Measurements from ENCODE around the gene LEPR.

LEPR gene

GRCh38 chr1:65398083-65398482, 22.4 kb upstream of the LEPR start:
- Histone ChIP-seq H3K9ac (ENCODE audit: insufficient read length, low read depth) (no peak overlapping the region), H3K4me1 (ENCODE audit: insufficient read depth, insufficient read length) (no peaks in the 10 kb centered on the region), H3K9me3 (ENCODE audit: insufficient read depth, low read length) (no peaks in the 10 kb centered on the region; the same call in 1 of the 2 replicates), H3K4me3 (ENCODE audit: insufficient read length, low read depth) (no peak overlapping the region), H3K36me3 (ENCODE audit: insufficient read depth, insufficient read length, low read length) (peaks cover 10% of the 10 kb centered on the region), H3K27me3 (ENCODE audit: insufficient read depth, insufficient read length) (no peaks in the 10 kb centered on the region)
- DNase-seq (ENCODE audit: low read depth, low spot score), result no peak
- TF ChIP-seq ZNF274 (IDR thresholded peaks at IDR 0.05; ENCODE audit: low read depth, low read length) (no peak), YY1 (IDR thresholded peaks at IDR 0.05; ENCODE audit: insufficient read depth, insufficient read length) (no peak), SUZ12 (IDR thresholded peaks at IDR 0.05; ENCODE audit: extremely low read depth, insufficient read depth, insufficient read length) (no peak)

GRCh38 chr1:65399003-65399402, 21.5 kb upstream of the LEPR start:
- H3K9ac ChIP-seq (ENCODE audit: insufficient read length, low read depth), result no peak overlapping the region
- no peaks in the 10 kb centered on the region for H3K27me3 ChIP-seq (ENCODE audit: insufficient read depth, insufficient read length)
- DNase-seq (ENCODE audit: low read depth, low spot score), result no peak
- TF ChIP-seq SUZ12 (IDR thresholded peaks at IDR 0.05; ENCODE audit: extremely low read depth, insufficient read depth, insufficient read length) (no peak), ZNF274 (IDR thresholded peaks at IDR 0.05; ENCODE audit: low read depth, low read length) (no peak), YY1 (IDR thresholded peaks at IDR 0.05; ENCODE audit: insufficient read depth, insufficient read length) (no peak)
- no peaks in the 10 kb centered on the region for H3K4me1 ChIP-seq (ENCODE audit: insufficient read depth, insufficient read length)
- no peaks in the 10 kb centered on the region; the same call in 1 of the 2 replicates for H3K9me3 ChIP-seq (ENCODE audit: insufficient read depth, low read length)
- peaks cover 10% of the 10 kb centered on the region for H3K36me3 ChIP-seq (ENCODE audit: insufficient read depth, insufficient read length, low read length)
- H3K4me3 ChIP-seq (ENCODE audit: insufficient read length, low read depth), result no peak overlapping the region

- Histone ChIP-seq H3K27me3 (ENCODE audit: insufficient read depth, insufficient read length) (no peaks in the 10 kb centered on the region), H3K4me1 (ENCODE audit: insufficient read depth, insufficient read length) (no peaks in the 10 kb centered on the region), H3K4me3 (ENCODE audit: insufficient read length, low read depth) (no peak overlapping the region), H3K36me3 (ENCODE audit: insufficient read depth, insufficient read length, low read length) (peaks cover 9% of the 10 kb centered on the region), H3K9me3 (ENCODE audit: insufficient read depth, low read length) (no peaks in the 10 kb centered on the region; the same call in 1 of the 2 replicates), H3K9ac (ENCODE audit: insufficient read length, low read depth) (no peak overlapping the region)
- DNase-seq (ENCODE audit: low read depth, low spot score), result no peak
- TF ChIP-seq SUZ12 (IDR thresholded peaks at IDR 0.05; ENCODE audit: extremely low read depth, insufficient read depth, insufficient read length), result no peak
- no peak for TF ChIP-seq YY1 (IDR thresholded peaks at IDR 0.05; ENCODE audit: insufficient read depth, insufficient read length)
- no peak for TF ChIP-seq ZNF274 (IDR thresholded peaks at IDR 0.05; ENCODE audit: low read depth, low read length)
These were observed 18.9 kb upstream of the LEPR start for GRCh38 chr1:65401612-65402011.

GRCh38 chr1:65404941-65405340, 15.5 kb upstream of the LEPR start:
- Histone ChIP-seq H3K4me1 (ENCODE audit: insufficient read depth, insufficient read length) (no peaks in the 10 kb centered on the region), H3K36me3 (ENCODE audit: insufficient read depth, insufficient read length, low read length) (peaks cover 11% of the 10 kb centered on the region), H3K27me3 (ENCODE audit: insufficient read depth, insufficient read length) (no peaks in the 10 kb centered on the region), H3K9ac (ENCODE audit: insufficient read length, low read depth) (no peak overlapping the region), H3K4me3 (ENCODE audit: insufficient read length, low read depth) (no peak overlapping the region), H3K9me3 (ENCODE audit: insufficient read depth, low read length) (no peaks in the 10 kb centered on the region)
- TF ChIP-seq SUZ12 (IDR thresholded peaks at IDR 0.05; ENCODE audit: extremely low read depth, insufficient read depth, insufficient read length), result no peak
- TF ChIP-seq YY1 (IDR thresholded peaks at IDR 0.05; ENCODE audit: insufficient read depth, insufficient read length), result no peak
- no peak for TF ChIP-seq ZNF274 (IDR thresholded peaks at IDR 0.05; ENCODE audit: low read depth, low read length)
- DNase-seq (ENCODE audit: low read depth, low spot score), result no peak

- Histone ChIP-seq H3K36me3 (ENCODE audit: insufficient read depth, insufficient read length, low read length) (peaks cover 6% of the 10 kb centered on the region), H3K27me3 (ENCODE audit: insufficient read depth, insufficient read length) (no peaks in the 10 kb centered on the region), H3K9ac (ENCODE audit: insufficient read length, low read depth) (no peak overlapping the region), H3K9me3 (ENCODE audit: insufficient read depth, low read length) (no peaks in the 10 kb centered on the region), H3K4me3 (ENCODE audit: insufficient read length, low read depth) (no peak overlapping the region), H3K4me1 (ENCODE audit: insufficient read depth, insufficient read length) (no peaks in the 10 kb centered on the region)
- DNase-seq (ENCODE audit: low read depth, low spot score), result no peak
- TF ChIP-seq SUZ12 (IDR thresholded peaks at IDR 0.05; ENCODE audit: extremely low read depth, insufficient read depth, insufficient read length) (no peak), YY1 (IDR thresholded peaks at IDR 0.05; ENCODE audit: insufficient read depth, insufficient read length) (no peak), ZNF274 (IDR thresholded peaks at IDR 0.05; ENCODE audit: low read depth, low read length) (no peak)
These were observed 12.6 kb upstream of the LEPR start for GRCh38 chr1:65407877-65408276.

GRCh38 chr1:65409314-65409713, 11.2 kb upstream of the LEPR start:
- H3K9me3 ChIP-seq (ENCODE audit: insufficient read depth, low read length), result no peaks in the 10 kb centered on the region
- no peaks in the 10 kb centered on the region for H3K27me3 ChIP-seq (ENCODE audit: insufficient read depth, insufficient read length)
- H3K36me3 ChIP-seq (ENCODE audit: insufficient read depth, insufficient read length, low read length), result peaks cover 6% of the 10 kb centered on the region
- H3K9ac ChIP-seq (ENCODE audit: insufficient read length, low read depth), result no peak overlapping the region
- no peak overlapping the region for H3K4me3 ChIP-seq (ENCODE audit: insufficient read length, low read depth)
- no peak for TF ChIP-seq SUZ12 (IDR thresholded peaks at IDR 0.05; ENCODE audit: extremely low read depth, insufficient read depth, insufficient read length)
- TF ChIP-seq YY1 (IDR thresholded peaks at IDR 0.05; ENCODE audit: insufficient read depth, insufficient read length), result no peak
- no peak for TF ChIP-seq ZNF274 (IDR thresholded peaks at IDR 0.05; ENCODE audit: low read depth, low read length)
- DNase-seq (ENCODE audit: low read depth, low spot score), result no peak
- H3K4me1 ChIP-seq (ENCODE audit: insufficient read depth, insufficient read length), result no peaks in the 10 kb centered on the region

- no peaks in the 10 kb centered on the region for H3K27me3 ChIP-seq (ENCODE audit: insufficient read depth, insufficient read length)
- peaks cover 6% of the 10 kb centered on the region for H3K36me3 ChIP-seq (ENCODE audit: insufficient read depth, insufficient read length, low read length)
- TF ChIP-seq ZNF274 (IDR thresholded peaks at IDR 0.05; ENCODE audit: low read depth, low read length) (no peak), YY1 (IDR thresholded peaks at IDR 0.05; ENCODE audit: insufficient read depth, insufficient read length) (no peak), SUZ12 (IDR thresholded peaks at IDR 0.05; ENCODE audit: extremely low read depth, insufficient read depth, insufficient read length) (no peak)
- H3K4me1 ChIP-seq (ENCODE audit: insufficient read depth, insufficient read length), result no peaks in the 10 kb centered on the region
- no peak overlapping the region for H3K9ac ChIP-seq (ENCODE audit: insufficient read length, low read depth)
- no peak overlapping the region for H3K4me3 ChIP-seq (ENCODE audit: insufficient read length, low read depth)
- DNase-seq (ENCODE audit: low read depth, low spot score), result no peak
- no peaks in the 10 kb centered on the region for H3K9me3 ChIP-seq (ENCODE audit: insufficient read depth, low read length)
These were observed 10.6 kb upstream of the LEPR start for GRCh38 chr1:65409816-65410326.
